ENCODE results near the gene PIGN.

GRCh38 chr18:61998957-61999356 is 187.9 kb downstream of the PIGN start:
- TF ChIP-seq EZH2 (IDR thresholded peaks at IDR 0.05) (no peak), POLR2AphosphoS5 (IDR thresholded peaks at IDR 0.05; ENCODE audit: borderline replicate concordance, low read depth, low read length) (peak; percentile 51; the same call in 1 of the 2 replicates)
